Adrenal gland (tissue), 12 donors: ENCODE measurements around the gene OR6C2. TPM values are rescaled to one million over a fixed set of nuclear protein-coding genes. Genes with fewer than 3 reads are reported as not detected.
"Not testable (repeated sequence)": the region's sequence is repeated elsewhere in the genome, so short reads cannot be mapped to it uniquely, and the experiment has no call there.

Experiments
- DNase-seq, 7 donors: peaks; one replicate each; pipeline ENCODE4 v3.0.0-alpha.2; 2019 to 2020
- H3K27ac ChIP-seq, 5 donors: fragments of 200-600 bp; sonication (generic) in 4 of 5; 1 replicate in 3 of 5; 2 replicates in 2 of 5; pipeline versions ENCODE4 v1.5.1 to v1.8.0; 2016 to 2020; ENCODE audit warnings: mild to moderate bottlenecking in 1 of 5
- H3K27me3 ChIP-seq: fragments of 200-600 bp; 2 replicates; pipeline ENCODE4 v1.8.0; 2021
- H3K36me3 ChIP-seq, 2 donors: fragments of 200-600 bp; replicated peaks in 1 of 2; 1 replicate in 1 of 2; 2 replicates in 1 of 2; pipeline versions ENCODE4 v1.5.1 to v1.8.0; 2018 to 2022
- H3K4me1 ChIP-seq, 2 donors: fragments of 200-600 bp; replicated peaks in 1 of 2; 1 replicate in 1 of 2; 2 replicates in 1 of 2; pipeline versions ENCODE4 v1.5.1 to v1.8.0; 2018 to 2021
- H3K4me3 ChIP-seq, 4 donors: fragments of 200-600 bp; sonication (generic) in 3 of 4; one replicate each; pipeline ENCODE4 v1.5.1; 2016 to 2018
- H3K9me3 ChIP-seq, 3 donors: fragments of 200-600 bp; sonication (generic) in 1 of 3; replicated peaks in 1 of 3; 1 replicate in 2 of 3; 2 replicates in 1 of 3; pipeline versions ENCODE4 v1.5.1 to v1.8.0; 2016 to 2021
- POLR2A ChIP-seq, 2 donors: fragments of 450-650 bp; IDR thresholded peaks; one replicate each; pipeline ENCODE4 v1.6.1; 2017; ENCODE audit warnings: antibody characterized with exemption in 2 of 2, mild to moderate bottlenecking in 2 of 2, moderate library complexity in 1 of 2
- WGBS, 4 donors: extraction: QIAGEN DNeasy Blood & Tissue Kit in 2 of 4; methylation state at CpG; one replicate each; pipeline versions ENCODE4 v1.1.5 to v1.1.7; 2013 to 2017; 5-methylcytosine and 5-hydroxymethylcytosine counted together
- intact Hi-C, 2 donors: fragments of 100-400 bp; cut with DNase I; formaldehyde crosslinking; loops; one replicate each; pipeline versions ENCODE4 v1.14.1 to v1.15.0; 2022 to 2023
- polyA plus RNA-seq, 3 donors: library from polyadenylated mRNA; stranded (reverse); fragments of 200-250 nt in 2 of 3; fragments of 350-450 nt in 1 of 3; fragmentation: Illumina TruSeq in 1 of 3; extraction: RNeasy Lipid Tissue Mini Kit (QIAGEN cat#74804) in 1 of 3; gene quantifications; one replicate each; pipeline ENCODE4 v1.2.3, GENCODE V29; 2013 to 2014
- total RNA-seq, 9 donors: library from RNA; depleted of rRNA in 4 of 9; stranded (reverse); fragments of >200 nt in 4 of 9; fragments of 120-200 nt in 1 of 9; fragmentation: NEBNext Ultra II Directional in 1 of 9; extraction: Animal tissue kit (Norgen Biotek cat#: 25700) in 1 of 9; gene quantifications; one replicate each; pipeline versions ENCODE4 v1.1.0 to v1.2.4, GENCODE V29; 2013 to 2023
- TF ChIP-seq, protein P1 (sequence below), 6 experiments: fragments of 450-650 bp in 4 of 6; fragments of 200-600 bp in 2 of 6; sonication (generic) in 1 of 6; IDR thresholded peaks; 1 replicate in 5 of 6; 2 replicates in 1 of 6; pipeline versions ENCODE4 v1.5.1 to v1.8.0; 2016 to 2021; ENCODE audit warnings: antibody characterized with exemption in 6 of 6, mild to moderate bottlenecking in 2 of 6, moderate library complexity in 1 of 6
- donor health status: healthy with polysubstance abuse.
- donor health status: Bipolar disorder and iron deficiency.
- donor health status: DM: yes; HTN: yes; CAD: no.
- donor health status: DM: no; HTN: no; CAD: no.
- donor health status: DM: no; HTN: no; CAD: no.
- donor health status: DM: yes; HTN: yes; CAD: no.

Gene OR6C2
- total and polyA plus RNA-seq, 12 donors = not detected

GRCh38 chr12:55428331-55429243 is 15.3 kb upstream of the OR6C2 start:
- no peaks in the 10 kb centered on the region for H3K36me3 ChIP-seq
- intact Hi-C loops = no loop called here
- no peak for DNase-seq
- no peaks in the 10 kb centered on the region for H3K4me1 ChIP-seq
- WGBS, 4 donors = 11 to 30% (median 22%) methylated on average over 1 of the region's 1 CpG
- H3K27me3 ChIP-seq = no peaks in the 10 kb centered on the region
- TF ChIP-seq, protein P1, sequence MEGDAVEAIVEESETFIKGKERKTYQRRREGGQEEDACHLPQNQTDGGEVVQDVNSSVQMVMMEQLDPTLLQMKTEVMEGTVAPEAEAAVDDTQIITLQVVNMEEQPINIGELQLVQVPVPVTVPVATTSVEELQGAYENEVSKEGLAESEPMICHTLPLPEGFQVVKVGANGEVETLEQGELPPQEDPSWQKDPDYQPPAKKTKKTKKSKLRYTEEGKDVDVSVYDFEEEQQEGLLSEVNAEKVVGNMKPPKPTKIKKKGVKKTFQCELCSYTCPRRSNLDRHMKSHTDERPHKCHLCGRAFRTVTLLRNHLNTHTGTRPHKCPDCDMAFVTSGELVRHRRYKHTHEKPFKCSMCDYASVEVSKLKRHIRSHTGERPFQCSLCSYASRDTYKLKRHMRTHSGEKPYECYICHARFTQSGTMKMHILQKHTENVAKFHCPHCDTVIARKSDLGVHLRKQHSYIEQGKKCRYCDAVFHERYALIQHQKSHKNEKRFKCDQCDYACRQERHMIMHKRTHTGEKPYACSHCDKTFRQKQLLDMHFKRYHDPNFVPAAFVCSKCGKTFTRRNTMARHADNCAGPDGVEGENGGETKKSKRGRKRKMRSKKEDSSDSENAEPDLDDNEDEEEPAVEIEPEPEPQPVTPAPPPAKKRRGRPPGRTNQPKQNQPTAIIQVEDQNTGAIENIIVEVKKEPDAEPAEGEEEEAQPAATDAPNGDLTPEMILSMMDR (IDR thresholded peaks at IDR 0.05) = no peak
- TF ChIP-seq POLR2A (IDR thresholded peaks at IDR 0.05) = no peak
- no peak overlapping the region for H3K27ac ChIP-seq
- no peaks in the 10 kb centered on the region for H3K9me3 ChIP-seq
- H3K4me3 ChIP-seq = no peak overlapping the region

DNA sequence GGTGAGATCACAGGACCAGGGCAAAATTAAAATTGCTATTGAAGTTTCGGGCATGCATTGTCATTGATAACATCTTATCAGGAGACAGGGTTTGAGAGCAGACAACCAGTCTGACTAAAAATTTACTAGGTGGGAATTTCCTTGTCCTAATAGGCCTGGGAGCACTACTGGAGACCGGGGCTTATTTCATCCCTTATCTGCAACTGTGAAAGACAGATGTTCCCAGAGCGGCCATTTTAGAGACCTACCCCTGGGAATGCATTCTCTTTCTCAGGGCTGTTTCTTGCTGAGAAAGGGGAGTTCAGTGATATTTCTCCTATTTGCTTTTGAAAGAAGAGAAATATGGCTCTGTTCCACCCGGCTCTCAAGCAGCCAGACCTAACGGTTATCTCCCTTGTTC is 2.6 kb upstream of the OR6C2 start:
- H3K4me3 ChIP-seq, H3K9me3 ChIP-seq, H3K36me3 ChIP-seq, intact Hi-C loops, H3K27me3 ChIP-seq, H3K27ac ChIP-seq, H3K4me1 ChIP-seq, DNase-seq: not testable (repeated sequence)
- 80 to 91% (median 81%) methylated on average over 5 of the region's 5 CpGs for WGBS, 4 donors

DNA sequence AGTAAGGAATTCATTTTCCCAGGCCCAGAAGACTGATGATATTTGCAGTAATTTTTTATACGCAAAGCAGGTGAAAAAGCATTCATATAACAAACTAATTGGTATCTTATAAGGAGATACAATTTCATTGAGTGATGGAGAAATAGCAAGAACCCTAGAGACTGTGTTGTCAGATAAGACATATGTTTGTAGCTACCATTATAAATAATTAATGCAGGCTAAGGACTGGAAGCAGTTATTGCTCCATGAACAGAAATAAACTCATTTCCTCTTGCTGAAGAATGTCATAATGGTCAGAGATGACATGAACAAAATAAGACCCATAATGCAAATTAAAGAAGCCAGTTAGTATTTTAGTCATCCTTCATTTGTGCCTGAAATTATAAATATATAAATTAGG is 1.5 kb downstream of the OR6C2 start:
- Histone ChIP-seq H3K4me3 (no peak overlapping the region), H3K4me1 (no peaks in the 10 kb centered on the region), H3K9me3 (no peaks in the 10 kb centered on the region), H3K27me3 (no peaks in the 10 kb centered on the region), H3K27ac (no peak overlapping the region), H3K36me3 (no peaks in the 10 kb centered on the region)
- intact Hi-C loops = no loop called here
- no peak for DNase-seq
- WGBS, 4 donors = 78 to 96% (median 91%) methylated on average over 1 of the region's 1 CpG
- TF ChIP-seq, protein P1 (IDR thresholded peaks at IDR 0.05) = no peak
- no peak for TF ChIP-seq POLR2A (IDR thresholded peaks at IDR 0.05)

- no peaks in the 10 kb centered on the region for H3K4me1 ChIP-seq
- 80 to 86% (median 82%) methylated on average over 5 of the region's 5 CpGs for WGBS, 4 donors
- no peak for DNase-seq
- H3K27me3 ChIP-seq = no peaks in the 10 kb centered on the region
- no peak overlapping the region for H3K4me3 ChIP-seq
- no peaks in the 10 kb centered on the region for H3K36me3 ChIP-seq
- intact Hi-C loops = no loop called here
- no peaks in the 10 kb centered on the region for H3K9me3 ChIP-seq
- TF ChIP-seq, protein P1 (IDR thresholded peaks at IDR 0.05) = no peak
- no peak for TF ChIP-seq POLR2A (IDR thresholded peaks at IDR 0.05)
- H3K27ac ChIP-seq = no peak overlapping the region
Measured at GRCh38 chr12:55446326-55446725, 2.5 kb downstream of the OR6C2 start.

- intact Hi-C loops = no loop called here
- Histone ChIP-seq H3K4me1 (no peaks in the 10 kb centered on the region), H3K4me3 (no peak overlapping the region), H3K9me3 (no peaks in the 10 kb centered on the region), H3K36me3 (no peaks in the 10 kb centered on the region), H3K27me3 (no peaks in the 10 kb centered on the region), H3K27ac (no peak overlapping the region)
- TF ChIP-seq POLR2A (IDR thresholded peaks at IDR 0.05) = no peak
- DNase-seq = no peak
Measured at GRCh38 chr12:55448825-55449224, 4.9 kb downstream of the OR6C2 start.

DNA sequence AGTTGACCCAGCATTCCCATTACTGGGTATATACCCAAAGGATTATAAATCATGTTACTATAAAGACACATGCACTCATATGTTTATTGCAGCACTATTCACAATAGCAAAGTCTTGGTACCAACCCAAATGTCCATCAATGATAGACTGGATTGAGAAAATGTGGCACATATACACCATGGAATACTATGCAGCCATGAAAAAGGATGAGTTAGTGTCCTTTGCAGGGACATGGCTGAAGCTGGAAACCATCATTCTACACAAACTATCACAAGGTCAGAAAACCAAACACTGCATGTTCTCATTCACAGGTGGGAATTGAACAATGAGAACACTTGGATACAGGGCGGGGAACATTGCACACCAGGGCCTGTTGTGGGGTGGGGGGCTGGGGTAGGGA is 21.1 kb downstream of the OR6C2 start:
- H3K9me3 ChIP-seq, H3K36me3 ChIP-seq, H3K4me3 ChIP-seq, H3K4me1 ChIP-seq, DNase-seq, H3K27ac ChIP-seq, H3K27me3 ChIP-seq, intact Hi-C loops: not testable (repeated sequence)
- WGBS, 4 donors = 94 to 97% (median 95%) methylated on average over 1 of the region's 1 CpG
